GM23338 (cell line): ENCODE data around the gene TECPR2. TPM values are rescaled to one million over a fixed set of nuclear protein-coding genes. Genes with fewer than 3 reads are reported as not detected.

ENCODE experiments used
- ATAC-seq: fragments of 200-7000 bp; cut with Tn5 transposase; 3 replicates; pipeline ENCODE4 v1.9.1; 2020
- DNase-seq: peaks from one replicate; pipeline ENCODE4 v3.0.0-alpha.2; 2015; ENCODE audit warnings: low spot score
- H2AFZ ChIP-seq: fragments of 200-600 bp; sonication (generic); 2 replicates; pipeline ENCODE4 v1.8.0; 2016; ENCODE audit warnings: antibody characterized with exemption, mild to moderate bottlenecking, moderate library complexity
- H3F3A ChIP-seq: fragments of 200-600 bp; sonication (generic); replicated peaks from 2 replicates; pipeline ENCODE4 v1.8.0; 2017; ENCODE audit warnings: antibody characterized with exemption, mixed run types, low read depth
- H3K27ac ChIP-seq: fragments of 200-600 bp; sonication (generic); 2 replicates; pipeline ENCODE4 v1.6.1; 2016; ENCODE audit warnings: low read depth
- H3K27me3 ChIP-seq: fragments of 200-600 bp; sonication (generic); 2 replicates; pipeline ENCODE4 v1.8.0; 2016; ENCODE audit warnings: mild to moderate bottlenecking, mixed run types, moderate library complexity; ENCODE audit not compliant: insufficient read depth
- H3K36me3 ChIP-seq: fragments of 200-600 bp; sonication (generic); 2 replicates; pipeline ENCODE4 v1.8.0; 2016; ENCODE audit warnings: mild to moderate bottlenecking; ENCODE audit not compliant: insufficient read depth
- H3K4me1 ChIP-seq: fragments of 200-600 bp; sonication (generic); 2 replicates; pipeline ENCODE4 v1.8.0; 2016; ENCODE audit warnings: mild to moderate bottlenecking, moderate library complexity; ENCODE audit not compliant: insufficient read depth
- H3K4me2 ChIP-seq: fragments of 200-600 bp; sonication (generic); 2 replicates; pipeline ENCODE4 v1.7.1; 2017; ENCODE audit warnings: mixed run types
- H3K4me3 ChIP-seq: fragments of 200-600 bp; sonication (generic); 2 replicates; pipeline ENCODE4 v1.6.1; 2016; ENCODE audit warnings: mixed run types
- H3K79me2 ChIP-seq: fragments of 200-600 bp; sonication (generic); replicated peaks from 2 replicates; pipeline ENCODE4 v1.8.0; 2017; ENCODE audit warnings: mild to moderate bottlenecking; ENCODE audit not compliant: insufficient read depth
- H3K9me2 ChIP-seq: fragments of 200-600 bp; sonication (generic); 2 replicates; pipeline ENCODE4 v1.8.0; 2017; ENCODE audit not compliant: insufficient read depth
- H4K20me1 ChIP-seq: fragments of 200-600 bp; sonication (generic); replicated peaks from 2 replicates; pipeline ENCODE4 v1.8.0; 2017; ENCODE audit warnings: mild to moderate bottlenecking; ENCODE audit not compliant: insufficient read depth
- H3K27ac Mint-ChIP-seq: 2 replicates; pipeline ENCODE4 v1.8.0; 2020; ENCODE audit warnings: inconsistent platforms, mild to moderate bottlenecking, moderate library complexity, mixed read lengths
- H3K27me3 Mint-ChIP-seq: 3 replicates; pipeline ENCODE4 v1.8.0; 2022; ENCODE audit warnings: low read depth, mild to moderate bottlenecking, moderate library complexity, mixed read lengths, inconsistent platforms; ENCODE audit not compliant: insufficient read depth, poor library complexity
- H3K36me3 Mint-ChIP-seq: 3 replicates; pipeline ENCODE4 v1.8.0; 2021; ENCODE audit warnings: low read depth, mild to moderate bottlenecking, inconsistent platforms, moderate library complexity, mixed read lengths
- H3K4me1 Mint-ChIP-seq: 3 replicates; pipeline ENCODE4 v1.8.0; 2020; ENCODE audit warnings: mild to moderate bottlenecking, inconsistent platforms, mixed read lengths
- H3K4me3 Mint-ChIP-seq: 3 replicates; pipeline ENCODE4 v1.8.0; 2021; ENCODE audit warnings: moderate library complexity, mild to moderate bottlenecking, inconsistent platforms, mixed read lengths
- H3K9me3 Mint-ChIP-seq: 3 replicates; pipeline ENCODE4 v1.8.0; 2020; ENCODE audit warnings: moderate library complexity, mild to moderate bottlenecking, inconsistent platforms, mixed read lengths
- CREB1 ChIP-seq: fragments of 250-450 bp; sonication (Bioruptor Pico); IDR thresholded peaks from 2 replicates; pipeline ENCODE4 v1.5.0; 2020; ENCODE audit warnings: low read depth, mild to moderate bottlenecking, moderate library complexity
- EZH2 ChIP-seq: fragments of 200-600 bp; sonication (generic); IDR thresholded peaks from one replicate; pipeline ENCODE4 v1.8.0; 2017; ENCODE audit warnings: antibody characterized with exemption, mild to moderate bottlenecking, low read depth; ENCODE audit not compliant: unreplicated experiment
- EZH2phosphoT487 ChIP-seq: fragments of 200-600 bp; sonication (generic); IDR thresholded peaks from one replicate; pipeline ENCODE4 v1.8.1; 2018; ENCODE audit warnings: antibody characterized with exemption; ENCODE audit not compliant: unreplicated experiment
- JUNB ChIP-seq: IDR thresholded peaks from one replicate; pipeline ENCODE4 v1.6.1; 2016; ENCODE audit warnings: antibody characterized with exemption; ENCODE audit not compliant: unreplicated experiment
- NANOG ChIP-seq: IDR thresholded peaks from 2 replicates; pipeline ENCODE4 v1.6.1; 2016; ENCODE audit warnings: antibody characterized with exemption, borderline replicate concordance
- POLR2AphosphoS5 ChIP-seq: IDR thresholded peaks from 2 replicates; pipeline ENCODE4 v1.6.1; 2016; ENCODE audit warnings: antibody characterized with exemption, low read depth
- STAT1 ChIP-seq: IDR thresholded peaks from one replicate; pipeline ENCODE4 v1.6.1; 2016; ENCODE audit warnings: antibody characterized with exemption; ENCODE audit not compliant: unreplicated experiment
- ZNF114 ChIP-seq: fragments of 250-450 bp; sonication (Bioruptor Pico); IDR thresholded peaks from 2 replicates; pipeline ENCODE4 v1.5.0; 2020; ENCODE audit warnings: mild to moderate bottlenecking, moderate library complexity
- ZNF331 ChIP-seq: fragments of 250-450 bp; sonication (Bioruptor Pico); IDR thresholded peaks from 2 replicates; pipeline ENCODE4 v1.5.0; 2020; ENCODE audit warnings: low read depth, mild to moderate bottlenecking, moderate library complexity
- polyA plus RNA-seq: library from polyadenylated mRNA; unstranded; fragments of >200 nt; fragmentation: Nextera tagmentation; extraction: Ambion mirVana; gene quantifications from 2 replicates; pipeline ENCODE4 v1.2.1, GENCODE V29; 2016
- total RNA-seq: library from RNA; depleted of rRNA; stranded (reverse); fragments of >200 nt; shearing (Covaris generic); gene quantifications from 2 replicates; pipeline ENCODE4 v1.2.3, GENCODE V29; 2014
- TF ChIP-seq, protein P1 (sequence below), 2 experiments: fragments of 200-600 bp in 1 of 2; sonication (generic) in 1 of 2; conservative IDR thresholded peaks; 2 replicates each; pipeline versions ENCODE4 v1.5.1 to v1.6.1; 2016 to 2017; ENCODE audit warnings: antibody characterized with exemption in 2 of 2, low read depth in 2 of 2, mild to moderate bottlenecking in 2 of 2, moderate library complexity in 1 of 2
- TF ChIP-seq, protein P2 (sequence below): IDR thresholded peaks from 2 replicates; pipeline ENCODE4 v1.6.1; 2016; ENCODE audit warnings: antibody characterized with exemption
- TF ChIP-seq, protein P3 (sequence below): IDR thresholded peaks from one replicate; pipeline ENCODE4 v1.6.1; 2018; ENCODE audit warnings: antibody characterized with exemption; ENCODE audit not compliant: unreplicated experiment

Gene TECPR2
- total and polyA plus RNA-seq, 2 experiments from 2014 or later: 4.8 to 20.5 TPM

DNA sequence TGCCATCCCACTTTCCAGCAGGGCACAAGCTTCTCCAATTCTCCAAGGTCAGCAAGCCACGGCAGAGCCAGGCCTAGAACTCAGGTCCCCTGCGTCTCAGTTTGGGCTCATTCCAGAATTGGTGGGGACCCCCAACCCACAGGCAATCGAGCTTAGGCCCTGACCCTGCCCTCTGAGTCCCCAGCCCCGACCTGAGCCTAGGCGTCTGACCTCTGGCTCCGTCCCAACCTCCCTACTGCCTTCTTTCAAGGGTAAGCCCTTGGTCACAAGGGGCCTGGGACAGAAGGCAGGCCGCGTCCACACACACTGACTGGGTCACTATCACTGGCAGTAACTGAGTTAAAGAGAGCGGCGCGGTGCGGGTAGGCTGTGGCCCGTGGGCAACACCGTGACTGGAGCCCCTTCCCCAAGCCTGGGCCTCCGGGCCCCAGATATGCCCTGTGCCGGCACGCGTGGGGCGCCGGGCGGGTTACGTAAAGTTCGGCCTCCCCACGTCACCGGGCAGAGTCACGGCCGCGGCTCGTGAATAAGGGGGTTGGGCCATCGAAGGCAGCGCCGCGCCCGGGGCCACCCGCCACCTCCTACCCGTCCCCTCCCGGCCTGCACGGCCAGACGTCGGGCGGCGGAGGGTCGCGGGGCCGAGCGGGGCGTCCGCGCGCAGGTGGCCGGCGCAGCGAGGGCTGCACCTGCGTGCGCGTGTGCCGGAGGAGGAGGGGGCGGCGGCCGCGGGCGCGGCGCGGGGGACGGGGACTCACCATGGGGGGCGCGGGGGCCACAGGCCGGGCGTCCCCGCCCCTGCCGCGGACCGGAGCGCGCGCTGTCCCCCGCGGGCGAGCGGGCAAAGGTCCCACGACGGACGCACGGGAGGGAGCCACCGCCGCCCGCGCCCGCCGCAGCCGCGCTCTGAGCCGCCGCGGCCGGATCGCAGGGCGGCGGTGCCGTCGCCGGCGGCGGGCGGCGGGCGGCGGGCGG is 146.3 kb downstream of the TECPR2 start:
- Mint-ChIP-seq H3K27me3 (peaks cover 17% of the 10 kb centered on the region), H3K36me3 (peaks cover 3% of the 10 kb centered on the region; the same call in 1 of the 3 replicates), H3K9me3 (no peaks in the 10 kb centered on the region), H3K4me3 (peak overlapping the region; percentile 79), H3K4me1 (peaks cover 17% of the 10 kb centered on the region), H3K27ac (no peak overlapping the region)
- DNase-seq (peak; percentile 42), ATAC-seq (no peak)
- peaks cover 11% of the 10 kb centered on the region; the same call in 1 of the 2 replicates for H3K27me3 ChIP-seq
- H3K4me2 ChIP-seq: peak overlapping the region; percentile 91
- H4K20me1 ChIP-seq: no peaks in the 10 kb centered on the region
- H3K4me3 ChIP-seq: peak overlapping the region; percentile 80
- peak overlapping the region; percentile 63; the same call in 1 of the 2 replicates for H2AFZ ChIP-seq
- TF ChIP-seq POLR2AphosphoS5: 0 out of 2 replicates have a peak, but pooled peaks have one; percentile 1
- no peak for TF ChIP-seq STAT1
- no peaks in the 10 kb centered on the region for H3K79me2 ChIP-seq
- no peaks in the 10 kb centered on the region for H3K36me3 ChIP-seq
- no peaks in the 10 kb centered on the region for H3K9me2 ChIP-seq
- no peak overlapping the region for H3K27ac ChIP-seq
- H3F3A ChIP-seq: peaks cover 13% of the 10 kb centered on the region
- no peaks in the 10 kb centered on the region; the same call in 1 of the 2 replicates for H3K4me1 ChIP-seq

DNA sequence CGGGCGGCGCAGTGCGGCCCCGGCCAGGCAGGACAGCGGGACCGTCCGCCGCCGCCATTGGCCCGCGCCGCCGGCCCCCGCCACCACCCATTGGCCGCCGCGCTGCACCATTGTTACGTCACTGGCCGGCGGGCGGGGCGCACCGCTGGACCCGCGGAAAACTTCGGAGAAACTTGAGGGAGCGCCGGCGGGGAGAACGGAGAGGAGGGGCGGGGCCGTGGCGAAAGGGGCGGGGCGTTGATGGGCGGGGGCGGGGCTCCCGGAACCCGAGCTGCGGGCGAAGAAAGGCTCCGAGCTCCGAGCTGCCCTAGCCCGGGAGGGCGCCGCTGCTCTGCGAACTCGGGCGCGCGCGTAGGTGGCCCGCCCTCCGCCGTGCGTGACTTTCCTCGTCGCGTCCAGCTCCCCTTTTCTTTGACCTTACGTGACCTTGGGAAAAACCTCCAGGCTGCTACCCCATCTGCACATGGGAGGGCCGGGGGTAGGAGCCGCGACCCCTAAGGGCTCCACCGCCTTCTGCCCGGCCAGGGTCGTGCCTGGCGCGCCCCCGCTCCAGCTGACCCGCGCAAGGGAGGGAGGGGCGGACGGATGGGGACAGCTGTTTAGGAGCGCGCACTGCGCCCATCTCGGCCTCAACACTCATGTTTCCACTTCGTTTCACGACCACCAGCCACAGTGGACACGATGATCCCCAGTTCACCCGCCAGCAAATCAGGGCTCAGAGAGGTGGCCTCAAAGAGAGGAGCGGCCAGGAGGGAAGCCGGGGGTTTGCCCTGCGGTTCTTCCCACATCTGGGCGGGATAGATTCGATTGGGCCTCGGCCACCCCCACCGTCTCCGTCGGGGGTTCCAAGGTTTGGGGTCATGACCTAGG is 147.2 kb downstream of the TECPR2 start, which contains the start of gene ANKRD9:
TSS of gene ANKRD9 (minus strand) at position 31 of the 870 bp plus-strand sequence. CDS start 1,887 bp downstream, outside the sequence.
- peak within 1 kb of the TSS; percentile 95 for H2AFZ ChIP-seq
- H3K4me3 ChIP-seq: peak within 1 kb of the TSS; percentile 81
- Mint-ChIP-seq H3K27ac (no peak within 1 kb of the TSS), H3K27me3 (peaks cover 19% of the 10 kb centered on the region), H3K4me1 (peaks cover 17% of the 10 kb centered on the region), H3K9me3 (no peaks in the 10 kb centered on the region), H3K36me3 (peaks cover 3% of the 10 kb centered on the region; the same call in 1 of the 3 replicates), H3K4me3 (peak within 1 kb of the TSS; percentile 89)
- no peaks in the 10 kb centered on the region for H4K20me1 ChIP-seq
- H3K27me3 ChIP-seq: peaks cover 11% of the 10 kb centered on the region; the same call in 1 of the 2 replicates
- no peaks in the 10 kb centered on the region for H3K36me3 ChIP-seq
- H3K27ac ChIP-seq: no peak within 1 kb of the TSS; the same call in 1 of the 2 replicates
- no peak for TF ChIP-seq EZH2phosphoT487
- TF ChIP-seq ZNF331: no peak
- no peak for TF ChIP-seq STAT1
- no peak for TF ChIP-seq JUNB
- TF ChIP-seq CREB1 (CRISPR knock-in tag): peak; percentile 85
- TF ChIP-seq, protein P1, sequence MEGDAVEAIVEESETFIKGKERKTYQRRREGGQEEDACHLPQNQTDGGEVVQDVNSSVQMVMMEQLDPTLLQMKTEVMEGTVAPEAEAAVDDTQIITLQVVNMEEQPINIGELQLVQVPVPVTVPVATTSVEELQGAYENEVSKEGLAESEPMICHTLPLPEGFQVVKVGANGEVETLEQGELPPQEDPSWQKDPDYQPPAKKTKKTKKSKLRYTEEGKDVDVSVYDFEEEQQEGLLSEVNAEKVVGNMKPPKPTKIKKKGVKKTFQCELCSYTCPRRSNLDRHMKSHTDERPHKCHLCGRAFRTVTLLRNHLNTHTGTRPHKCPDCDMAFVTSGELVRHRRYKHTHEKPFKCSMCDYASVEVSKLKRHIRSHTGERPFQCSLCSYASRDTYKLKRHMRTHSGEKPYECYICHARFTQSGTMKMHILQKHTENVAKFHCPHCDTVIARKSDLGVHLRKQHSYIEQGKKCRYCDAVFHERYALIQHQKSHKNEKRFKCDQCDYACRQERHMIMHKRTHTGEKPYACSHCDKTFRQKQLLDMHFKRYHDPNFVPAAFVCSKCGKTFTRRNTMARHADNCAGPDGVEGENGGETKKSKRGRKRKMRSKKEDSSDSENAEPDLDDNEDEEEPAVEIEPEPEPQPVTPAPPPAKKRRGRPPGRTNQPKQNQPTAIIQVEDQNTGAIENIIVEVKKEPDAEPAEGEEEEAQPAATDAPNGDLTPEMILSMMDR (conservative IDR thresholded peaks at IDR 0.05; ENCODE audit: low read depth in 2 of 2): no peak
- no peak for TF ChIP-seq EZH2
- TF ChIP-seq, protein P2, sequence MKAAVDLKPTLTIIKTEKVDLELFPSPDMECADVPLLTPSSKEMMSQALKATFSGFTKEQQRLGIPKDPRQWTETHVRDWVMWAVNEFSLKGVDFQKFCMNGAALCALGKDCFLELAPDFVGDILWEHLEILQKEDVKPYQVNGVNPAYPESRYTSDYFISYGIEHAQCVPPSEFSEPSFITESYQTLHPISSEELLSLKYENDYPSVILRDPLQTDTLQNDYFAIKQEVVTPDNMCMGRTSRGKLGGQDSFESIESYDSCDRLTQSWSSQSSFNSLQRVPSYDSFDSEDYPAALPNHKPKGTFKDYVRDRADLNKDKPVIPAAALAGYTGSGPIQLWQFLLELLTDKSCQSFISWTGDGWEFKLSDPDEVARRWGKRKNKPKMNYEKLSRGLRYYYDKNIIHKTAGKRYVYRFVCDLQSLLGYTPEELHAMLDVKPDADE: no peak
- TF ChIP-seq POLR2AphosphoS5: peak; percentile 63
- no peak for TF ChIP-seq ZNF114 (CRISPR knock-in tag)
- TF ChIP-seq NANOG: no peak
- TF ChIP-seq, protein P3, sequence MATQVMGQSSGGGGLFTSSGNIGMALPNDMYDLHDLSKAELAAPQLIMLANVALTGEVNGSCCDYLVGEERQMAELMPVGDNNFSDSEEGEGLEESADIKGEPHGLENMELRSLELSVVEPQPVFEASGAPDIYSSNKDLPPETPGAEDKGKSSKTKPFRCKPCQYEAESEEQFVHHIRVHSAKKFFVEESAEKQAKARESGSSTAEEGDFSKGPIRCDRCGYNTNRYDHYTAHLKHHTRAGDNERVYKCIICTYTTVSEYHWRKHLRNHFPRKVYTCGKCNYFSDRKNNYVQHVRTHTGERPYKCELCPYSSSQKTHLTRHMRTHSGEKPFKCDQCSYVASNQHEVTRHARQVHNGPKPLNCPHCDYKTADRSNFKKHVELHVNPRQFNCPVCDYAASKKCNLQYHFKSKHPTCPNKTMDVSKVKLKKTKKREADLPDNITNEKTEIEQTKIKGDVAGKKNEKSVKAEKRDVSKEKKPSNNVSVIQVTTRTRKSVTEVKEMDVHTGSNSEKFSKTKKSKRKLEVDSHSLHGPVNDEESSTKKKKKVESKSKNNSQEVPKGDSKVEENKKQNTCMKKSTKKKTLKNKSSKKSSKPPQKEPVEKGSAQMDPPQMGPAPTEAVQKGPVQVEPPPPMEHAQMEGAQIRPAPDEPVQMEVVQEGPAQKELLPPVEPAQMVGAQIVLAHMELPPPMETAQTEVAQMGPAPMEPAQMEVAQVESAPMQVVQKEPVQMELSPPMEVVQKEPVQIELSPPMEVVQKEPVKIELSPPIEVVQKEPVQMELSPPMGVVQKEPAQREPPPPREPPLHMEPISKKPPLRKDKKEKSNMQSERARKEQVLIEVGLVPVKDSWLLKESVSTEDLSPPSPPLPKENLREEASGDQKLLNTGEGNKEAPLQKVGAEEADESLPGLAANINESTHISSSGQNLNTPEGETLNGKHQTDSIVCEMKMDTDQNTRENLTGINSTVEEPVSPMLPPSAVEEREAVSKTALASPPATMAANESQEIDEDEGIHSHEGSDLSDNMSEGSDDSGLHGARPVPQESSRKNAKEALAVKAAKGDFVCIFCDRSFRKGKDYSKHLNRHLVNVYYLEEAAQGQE: no peak
- no peaks in the 10 kb centered on the region; the same call in 1 of the 2 replicates for H3K4me1 ChIP-seq
- no peaks in the 10 kb centered on the region for H3K79me2 ChIP-seq
- ATAC-seq: peak; percentile 54
- H3K4me2 ChIP-seq: peak within 1 kb of the TSS; percentile 91
- peaks cover 11% of the 10 kb centered on the region for H3F3A ChIP-seq
- DNase-seq: peak; percentile 96
- no peaks in the 10 kb centered on the region for H3K9me2 ChIP-seq
